NCI-H1694 treated with DMSO at 0.1 percent for 48 hours (cell line): Measurements from ENCODE around the gene CA7.

Experiments used
- DNase-seq: peaks from one replicate; lab custom pipeline; 2025; lab: John Stamatoyannopoulos, UW

The CA7 gene

DNA sequence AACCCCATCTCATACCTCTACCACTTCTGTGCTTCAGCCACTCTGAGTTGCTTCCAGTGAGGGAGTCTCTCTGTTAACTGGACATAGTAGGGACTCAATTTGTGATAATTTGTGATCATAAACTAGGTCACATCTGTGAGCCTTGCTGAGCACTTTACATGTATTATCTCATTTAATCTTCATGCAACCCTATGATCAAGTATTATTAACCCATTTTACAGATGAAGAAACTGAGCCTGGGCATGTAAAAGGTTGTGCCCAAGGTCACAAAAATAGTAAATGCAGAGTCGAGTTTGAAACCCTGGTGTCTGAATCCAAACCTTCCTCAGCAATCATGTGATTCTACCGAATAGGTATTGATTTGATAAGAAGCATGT is 54.7 kb downstream of the CA7 start:
- DNase-seq = no peak

DNA sequence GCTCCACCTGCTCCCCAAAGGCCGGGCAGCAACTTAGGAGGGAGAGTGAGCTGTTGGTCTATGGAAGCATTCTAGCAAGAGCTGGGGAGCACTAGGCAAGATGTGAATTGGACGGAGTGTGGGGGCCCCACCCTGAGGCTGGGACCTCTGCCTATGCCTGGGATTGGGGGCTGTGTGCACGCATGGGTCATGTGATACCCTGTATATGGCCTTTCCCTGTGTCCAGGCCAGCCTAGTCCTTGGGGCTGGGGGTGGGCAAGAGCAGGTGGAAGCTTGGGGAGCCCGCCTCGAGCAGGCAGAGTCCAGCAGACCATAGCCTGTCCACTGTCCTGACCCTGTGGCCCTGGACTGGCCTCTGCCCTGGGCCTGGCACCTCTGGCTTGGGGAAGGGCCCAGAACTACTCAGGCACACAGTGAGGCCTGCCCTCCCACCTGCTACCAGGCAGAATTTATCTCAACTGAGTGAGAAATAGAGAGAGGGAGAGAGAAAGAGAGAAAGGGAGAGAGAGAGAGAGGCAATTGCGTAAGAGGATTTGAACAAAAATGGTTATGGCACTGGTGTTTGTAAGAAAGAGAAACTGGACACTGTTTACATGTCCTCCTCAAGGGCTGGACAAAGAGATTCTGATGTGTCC is 55.2 kb downstream of the CA7 start:
- DNase-seq = no peak

DNA sequence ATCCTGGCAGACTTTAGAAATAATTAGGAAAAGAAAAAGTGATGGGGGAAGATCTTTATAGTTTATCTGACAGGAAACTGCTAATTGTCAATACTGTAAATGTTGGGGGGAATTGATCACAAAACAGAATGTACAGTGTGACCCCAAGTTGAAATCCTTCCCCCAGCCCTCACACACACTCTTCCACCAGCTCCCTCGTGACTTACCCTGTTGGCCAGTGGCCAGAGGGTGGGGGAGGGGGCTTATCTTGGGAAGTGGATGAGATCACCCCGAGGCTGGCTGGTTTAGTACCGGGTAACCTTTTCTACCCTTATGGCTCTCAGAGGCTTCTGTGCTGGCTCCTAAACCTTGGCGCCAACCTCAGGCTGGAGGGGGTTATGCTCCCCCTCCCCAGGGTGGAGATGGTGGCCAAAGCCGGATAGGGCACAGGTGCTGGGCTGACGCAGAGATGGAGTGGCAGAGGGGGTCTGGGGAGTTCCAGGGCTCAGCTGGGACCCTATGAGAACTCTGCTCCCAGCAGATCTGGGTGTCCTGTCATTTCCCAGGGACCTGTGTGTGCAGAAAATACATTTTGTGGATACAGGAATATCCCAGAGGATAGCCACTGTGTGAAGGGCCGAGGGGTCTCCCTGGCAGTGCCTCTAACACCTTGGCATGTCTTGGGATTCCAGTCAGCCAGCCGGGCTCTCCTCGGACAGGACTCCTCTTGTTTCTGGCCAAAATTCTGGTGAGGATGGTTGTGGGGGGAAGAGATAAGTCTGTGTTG is 55.9 kb downstream of the CA7 start:
- DNase-seq = no peak

DNA sequence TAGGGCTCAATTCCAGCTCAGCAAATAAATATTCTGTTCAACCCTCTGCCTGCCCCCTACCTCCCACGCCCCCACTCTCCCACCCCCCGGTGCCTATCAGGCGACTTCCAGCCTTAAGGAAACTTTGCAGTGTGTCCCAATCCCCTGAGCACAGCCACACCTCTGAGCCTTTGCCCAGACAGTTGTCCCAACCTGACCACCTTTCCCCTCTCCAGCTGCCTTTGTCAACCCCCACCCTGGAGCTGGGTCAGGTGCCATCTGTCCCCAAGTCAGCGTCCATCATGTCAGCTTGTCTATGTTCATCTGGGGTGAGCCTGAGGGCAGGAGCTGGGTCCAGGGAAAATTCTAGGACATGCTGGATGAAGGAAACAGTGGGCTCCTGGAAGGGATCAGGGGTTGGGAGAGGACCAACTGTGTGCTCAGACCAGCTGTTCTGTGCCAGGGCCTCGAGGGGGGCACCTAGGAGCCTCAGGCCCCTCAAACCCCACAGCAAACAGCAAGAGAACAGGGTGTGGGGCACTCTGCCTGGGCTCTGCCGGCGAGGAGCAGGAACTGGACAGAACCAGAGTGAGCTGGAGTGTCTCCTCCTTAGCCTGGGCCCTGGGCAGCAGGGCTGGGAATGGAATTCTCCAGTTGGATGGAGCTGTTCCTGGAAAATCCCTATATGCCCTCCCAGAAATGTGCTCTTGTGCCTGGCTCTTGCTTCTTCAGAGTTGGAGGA is 56.7 kb downstream of the CA7 start:
- DNase-seq = no peak

DNA sequence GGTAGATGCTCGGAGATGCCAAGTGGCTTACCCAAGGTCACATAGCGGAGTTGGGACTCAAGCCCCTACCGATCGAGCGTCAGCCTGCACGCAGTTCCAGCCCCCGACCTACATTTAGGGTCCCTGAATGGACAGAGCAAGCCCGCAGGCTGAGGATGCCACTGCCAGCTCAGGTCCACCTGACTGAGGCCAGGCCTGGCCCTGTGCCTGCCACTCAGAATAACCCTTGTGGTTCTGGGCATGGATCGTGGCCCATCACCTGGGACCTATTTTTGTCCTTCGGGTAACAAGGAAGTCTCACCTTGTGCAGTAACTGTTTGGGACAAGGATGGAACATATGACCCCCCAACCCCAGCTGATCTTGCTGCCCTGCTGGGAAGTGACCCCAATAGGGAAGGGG is 57.4 kb downstream of the CA7 start:
- no peak for DNase-seq

DNA sequence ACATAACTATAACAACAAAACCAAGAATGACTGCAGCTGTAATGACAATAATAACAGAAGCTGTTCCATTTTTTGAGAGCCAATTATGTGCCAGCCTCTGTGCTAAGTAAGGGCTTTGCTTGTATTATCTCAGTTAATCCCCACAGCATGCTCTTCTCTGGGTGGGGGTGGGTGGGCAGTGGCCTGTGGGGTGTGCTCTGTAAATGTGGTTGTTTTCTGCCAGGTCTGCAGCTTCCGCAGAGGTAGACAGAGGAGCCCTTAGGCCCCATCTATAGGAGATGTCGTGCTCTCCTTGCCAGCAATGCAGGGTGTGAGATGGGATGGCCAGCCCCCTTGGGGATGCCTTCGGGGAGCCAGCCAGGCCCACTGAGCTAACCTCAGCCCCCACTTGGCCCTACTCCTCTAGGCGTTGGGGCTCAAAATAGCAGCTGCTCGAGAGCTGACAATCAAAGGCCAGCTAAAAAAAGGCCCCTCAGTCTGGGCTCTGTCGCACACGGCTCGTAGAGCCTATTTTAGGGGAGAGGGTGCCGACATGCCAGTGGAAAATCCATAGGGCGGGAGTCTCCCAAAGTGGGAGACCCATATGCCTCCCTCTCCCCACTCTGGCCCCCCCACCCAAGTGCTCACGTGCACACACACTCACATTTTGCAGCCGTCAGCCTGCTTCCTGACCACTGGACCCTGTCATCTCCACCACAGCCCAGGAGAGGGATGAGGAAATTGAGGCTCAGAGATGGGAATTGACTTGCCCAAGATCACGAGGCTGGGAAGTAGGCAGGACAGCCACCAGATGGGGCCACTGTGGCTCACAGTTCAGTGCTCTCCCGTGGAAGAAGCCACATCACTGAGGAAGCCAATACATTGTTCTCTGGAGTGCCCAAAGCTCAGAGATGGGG is 58.7 kb downstream of the CA7 start:
- no peak for DNase-seq
